Measurements from ENCODE around the gene RGMB.

The RGMB gene

GRCh38 chr5:98772415-98773213 is 849 bp upstream of the RGMB start:
- H3K4me3 ChIP-seq (ENCODE audit: low read depth, low read length): peak overlapping the region; percentile 52
- H3K27me3 ChIP-seq (ENCODE audit: insufficient read depth, low read length): peaks cover 14% of the 10 kb centered on the region
- no peak overlapping the region for H2BK12ac ChIP-seq (ENCODE audit: low read length)
- no peak overlapping the region for H2BK5ac ChIP-seq (ENCODE audit: low read depth, low read length, poor library complexity)
- no peak overlapping the region for H3K9ac ChIP-seq (ENCODE audit: low read length)
- H3K36me3 ChIP-seq (ENCODE audit: control insufficient read depth in 1 of 2, insufficient read depth in 2 of 2, low read length in 2 of 2): no peaks in the 10 kb centered on the region
- WGBS (ENCODE audit: extremely low coverage, insufficient coverage, insufficient read length): no CpG with 5 or more reads among the region's 34 CpGs
- DNase-seq: peak; percentile 56 to 70
- no peak overlapping the region for H3K18ac ChIP-seq (ENCODE audit: low read length)
- H2BK120ac ChIP-seq (ENCODE audit: insufficient read depth, low read length, poor library complexity): no peak overlapping the region
- peak overlapping the region; percentile 85 for H2AFZ ChIP-seq (ENCODE audit: insufficient read depth, low read length, poor library complexity)
- H3K4ac ChIP-seq (ENCODE audit: low read depth, low read length): no peak overlapping the region
- peak overlapping the region; percentile 59 for H3K27ac ChIP-seq (ENCODE audit: low read depth, low read length)
- H2AK5ac ChIP-seq (ENCODE audit: low read length): no peak overlapping the region
- H3K4me1 ChIP-seq (ENCODE audit: control insufficient read depth in 1 of 2, insufficient read depth in 2 of 2, low read length in 2 of 2): peaks cover 3 to 8% of the 10 kb centered on the region in 2 experiments
- H3K14ac ChIP-seq (ENCODE audit: low read length): no peak overlapping the region
- no peaks in the 10 kb centered on the region for H3K9me3 ChIP-seq (ENCODE audit: insufficient read depth, low read depth, low read length)
- peaks cover 13% of the 10 kb centered on the region for H3K79me1 ChIP-seq (ENCODE audit: low read length)
- peak overlapping the region; percentile 95 for H3K4me2 ChIP-seq (ENCODE audit: low read length)
- H3K79me2 ChIP-seq (ENCODE audit: control insufficient read depth, insufficient read depth, low read length, poor library complexity): peaks cover 8% of the 10 kb centered on the region
- peak overlapping the region; percentile 59 for H4K12ac ChIP-seq (ENCODE audit: low read depth, low read length)
- H4K8ac ChIP-seq (ENCODE audit: low read depth, low read length): peak overlapping the region; percentile 47
- H4K91ac ChIP-seq (ENCODE audit: low read depth, low read length): no peak overlapping the region
- no peak overlapping the region for H3K23ac ChIP-seq (ENCODE audit: low read length)

- peak overlapping the region; percentile 47 for H4K8ac ChIP-seq (ENCODE audit: low read depth, low read length)
- no peak overlapping the region for H4K12ac ChIP-seq (ENCODE audit: low read depth, low read length)
- H3K27ac ChIP-seq (ENCODE audit: low read depth, low read length): peak overlapping the region; percentile 59
- H3K18ac ChIP-seq (ENCODE audit: low read length): no peak overlapping the region
- no peak overlapping the region for H4K91ac ChIP-seq (ENCODE audit: low read depth, low read length)
- peaks cover 8% of the 10 kb centered on the region for H3K79me2 ChIP-seq (ENCODE audit: control insufficient read depth, insufficient read depth, low read length, poor library complexity)
- H2AFZ ChIP-seq (ENCODE audit: insufficient read depth, low read length, poor library complexity): peak overlapping the region; percentile 85
- H2BK12ac ChIP-seq (ENCODE audit: low read length): no peak overlapping the region
- peaks cover 14% of the 10 kb centered on the region for H3K27me3 ChIP-seq (ENCODE audit: insufficient read depth, low read length)
- H3K4ac ChIP-seq (ENCODE audit: low read depth, low read length): no peak overlapping the region
- peaks cover 13% of the 10 kb centered on the region for H3K79me1 ChIP-seq (ENCODE audit: low read length)
- no peaks in the 10 kb centered on the region for H3K36me3 ChIP-seq (ENCODE audit: control insufficient read depth in 1 of 2, insufficient read depth in 2 of 2, low read length in 2 of 2)
- peak overlapping the region; percentile 53 for H3K4me3 ChIP-seq (ENCODE audit: low read depth, low read length)
- H2AK5ac ChIP-seq (ENCODE audit: low read length): no peak overlapping the region
- peaks cover 3 to 8% of the 10 kb centered on the region in 2 experiments for H3K4me1 ChIP-seq (ENCODE audit: control insufficient read depth in 1 of 2, insufficient read depth in 2 of 2, low read length in 2 of 2)
- H3K4me2 ChIP-seq (ENCODE audit: low read length): peak overlapping the region; percentile 95
- no peak overlapping the region for H3K9ac ChIP-seq (ENCODE audit: low read length)
- no peak overlapping the region for H2BK120ac ChIP-seq (ENCODE audit: insufficient read depth, low read length, poor library complexity)
- no peak overlapping the region for H3K14ac ChIP-seq (ENCODE audit: low read length)
- no peak overlapping the region for H3K23ac ChIP-seq (ENCODE audit: low read length)
- no CpG with 5 or more reads among the region's 16 CpGs for WGBS (ENCODE audit: extremely low coverage, insufficient coverage, insufficient read length)
- no peaks in the 10 kb centered on the region for H3K9me3 ChIP-seq (ENCODE audit: insufficient read depth, low read depth, low read length)
- no peak overlapping the region for H2BK5ac ChIP-seq (ENCODE audit: low read depth, low read length, poor library complexity)
- no peak for DNase-seq
Observed at GRCh38 chr5:98773214-98773463, 324 bp upstream of the RGMB start.

GRCh38 chr5:98774192-98775033 is 950 bp downstream of the RGMB start:
- peak overlapping the region; percentile 6 for H2BK120ac ChIP-seq (ENCODE audit: insufficient read depth, low read length, poor library complexity)
- H3K14ac ChIP-seq (ENCODE audit: low read length): peak overlapping the region; percentile 54
- H3K9ac ChIP-seq (ENCODE audit: low read length): peak overlapping the region; percentile 63
- no peak overlapping the region for H2AK5ac ChIP-seq (ENCODE audit: low read length)
- H3K4me1 ChIP-seq (ENCODE audit: control insufficient read depth in 1 of 2, insufficient read depth in 2 of 2, low read length in 2 of 2): no peaks in the 10 kb centered on the region
- peak overlapping the region; percentile 80 for H3K27ac ChIP-seq (ENCODE audit: low read depth, low read length)
- H3K4me2 ChIP-seq (ENCODE audit: low read length): peak overlapping the region; percentile 99
- H2AFZ ChIP-seq (ENCODE audit: insufficient read depth, low read length, poor library complexity): peak overlapping the region; percentile 19
- peaks cover 12% of the 10 kb centered on the region for H3K27me3 ChIP-seq (ENCODE audit: insufficient read depth, low read length)
- no peak overlapping the region for H3K23ac ChIP-seq (ENCODE audit: low read length)
- H3K9me3 ChIP-seq (ENCODE audit: insufficient read depth, low read depth, low read length): no peaks in the 10 kb centered on the region
- H3K4me3 ChIP-seq (ENCODE audit: low read depth, low read length): peak overlapping the region; percentile 93
- peaks cover 8% of the 10 kb centered on the region for H3K79me2 ChIP-seq (ENCODE audit: control insufficient read depth, insufficient read depth, low read length, poor library complexity)
- H4K8ac ChIP-seq (ENCODE audit: low read depth, low read length): peak overlapping the region; percentile 78
- no peak overlapping the region for H2BK12ac ChIP-seq (ENCODE audit: low read length)
- peak; percentile 47 to 71 for DNase-seq
- H4K91ac ChIP-seq (ENCODE audit: low read depth, low read length): peak overlapping the region; percentile 68
- peak overlapping the region; percentile 49 for H2BK5ac ChIP-seq (ENCODE audit: low read depth, low read length, poor library complexity)
- H3K18ac ChIP-seq (ENCODE audit: low read length): peak overlapping the region; percentile 16
- peaks cover under 1% of the 10 kb centered on the region in 2 experiments for H3K36me3 ChIP-seq (ENCODE audit: control insufficient read depth in 1 of 2, insufficient read depth in 2 of 2, low read length in 2 of 2)
- no peak overlapping the region for H3K4ac ChIP-seq (ENCODE audit: low read depth, low read length)
- H4K12ac ChIP-seq (ENCODE audit: low read depth, low read length): peak overlapping the region; percentile 25
- peaks cover 10% of the 10 kb centered on the region for H3K79me1 ChIP-seq (ENCODE audit: low read length)
- no CpG with 5 or more reads among the region's 64 CpGs for WGBS (ENCODE audit: extremely low coverage, insufficient coverage, insufficient read length)

- Histone ChIP-seq H3K27ac (ENCODE audit: low read depth, low read length) (no peak overlapping the region), H3K36me3 (ENCODE audit: control insufficient read depth in 1 of 2, insufficient read depth in 2 of 2, low read length in 2 of 2) (peaks cover 4 to 5% of the 10 kb centered on the region in 2 experiments), H3K4me2 (ENCODE audit: low read length) (peak overlapping the region; percentile 99), H3K18ac (ENCODE audit: low read length) (no peak overlapping the region), H3K79me2 (ENCODE audit: control insufficient read depth, insufficient read depth, low read length, poor library complexity) (peaks cover 8% of the 10 kb centered on the region), H2BK12ac (ENCODE audit: low read length) (no peak overlapping the region), H3K79me1 (ENCODE audit: low read length) (peaks cover 10% of the 10 kb centered on the region), H4K8ac (ENCODE audit: low read depth, low read length) (no peak overlapping the region), H2AK5ac (ENCODE audit: low read length) (no peak overlapping the region), H3K9me3 (ENCODE audit: insufficient read depth, low read depth, low read length) (no peaks in the 10 kb centered on the region), H2BK120ac (ENCODE audit: insufficient read depth, low read length, poor library complexity) (no peak overlapping the region), H3K27me3 (ENCODE audit: insufficient read depth, low read length) (peaks cover 3% of the 10 kb centered on the region), H3K9ac (ENCODE audit: low read length) (no peak overlapping the region), H4K91ac (ENCODE audit: low read depth, low read length) (no peak overlapping the region), H3K4me1 (ENCODE audit: control insufficient read depth in 1 of 2, insufficient read depth in 2 of 2, low read length in 2 of 2) (no peaks in the 10 kb centered on the region), H3K14ac (ENCODE audit: low read length) (no peak overlapping the region), H2BK5ac (ENCODE audit: low read depth, low read length, poor library complexity) (no peak overlapping the region), H3K23ac (ENCODE audit: low read length) (no peak overlapping the region), H3K4ac (ENCODE audit: low read depth, low read length) (peak overlapping the region; percentile 55), H3K4me3 (ENCODE audit: low read depth, low read length) (no peak overlapping the region), H4K12ac (ENCODE audit: low read depth, low read length) (no peak overlapping the region), H2AFZ (ENCODE audit: insufficient read depth, low read length, poor library complexity) (no peak overlapping the region)
- DNase-seq: no peak
- no CpG with 5 or more reads among the region's 12 CpGs for WGBS (ENCODE audit: extremely low coverage, insufficient coverage, insufficient read length)
Observed at GRCh38 chr5:98775246-98776065, 2.0 kb downstream of the RGMB start.

Data from trophoblast cell (in vitro differentiated cells and primary cell).